HepG2 (cell line): ENCODE results near the gene RGSL1. TPM values are rescaled to one million over a fixed set of nuclear protein-coding genes. Genes with fewer than 3 reads are reported as not detected.

ENCODE experiments used
- ATAC-seq: fragments of 200-7000 bp; cut with Tn5 transposase; 3 replicates; pipeline ENCODE4 v1.9.1; 2020; ENCODE audit warnings: mild to moderate bottlenecking, moderate library complexity
- BruUV-seq: library from RNA; stranded (reverse); fragments of 400-500 nt; replicated peaks from 2 replicates; lab custom pipeline; 2021; lab: Mats Ljungman, UMichigan
- CTCF ChIA-PET: fragments of 300-600 bp; formaldehyde crosslinking; extraction: SDS; loops from one replicate; lab custom pipeline; 2021; ENCODE audit warnings: low total read pairs, inconsistent platforms, low intra/inter-chr PET ratio; lab: Yijun Ruan, JAX
- POLR2A ChIA-PET: fragments of 350-600 bp; sonication (Branson Sonifier 250); formaldehyde crosslinking; loops from one replicate; lab custom pipeline; 2020; ENCODE audit warnings: antibody characterized with exemption, inconsistent platforms; lab: Yijun Ruan, JAX
- DNase-seq: peaks from one replicate; pipeline ENCODE4 v3.0.0-alpha.2; 2015; ENCODE audit warnings: low spot score
- FAIRE-seq: peaks from 3 replicates; lab custom pipeline; 2011; peaks lifted over from hg19 to GRCh38; lab: Jason Lieb, UNC
- H2AFZ ChIP-seq: one replicate; pipeline ENCODE4 v1.6.1; 2011; ENCODE audit warnings: low read length, inconsistent platforms
- H3K27ac ChIP-seq: fragments of 300-600 bp; 3 replicates; pipeline ENCODE4 v1.8.0; 2011; ENCODE audit warnings: mixed run types, mild to moderate bottlenecking, mixed read lengths, low read length, inconsistent platforms; ENCODE audit not compliant: insufficient read depth; ENCODE audit errors: extremely low read length
- H3K27me3 ChIP-seq, 2 experiments: fragments of 200-600 bp in 1 of 2; 2 replicates in 1 of 2; 3 replicates in 1 of 2; pipeline versions ENCODE4 v1.6.0 to v1.8.0; 2011; ENCODE audit warnings: low read length in 2 of 2, mild to moderate bottlenecking in 2 of 2, moderate library complexity in 2 of 2, inconsistent platforms in 1 of 2; ENCODE audit not compliant: insufficient read depth in 2 of 2, control insufficient read depth in 1 of 2
- H3K36me3 ChIP-seq, 2 experiments: fragments of 200-600 bp in 1 of 2; replicated peaks in 1 of 2; 2 replicates in 1 of 2; 3 replicates in 1 of 2; pipeline versions ENCODE4 v1.5.1 to v1.8.0; 2011; ENCODE audit warnings: low read length in 2 of 2, inconsistent platforms in 1 of 2; ENCODE audit not compliant: insufficient read depth in 2 of 2, control insufficient read depth in 1 of 2
- H3K4me1 ChIP-seq: 2 replicates; pipeline ENCODE4 v1.5.1; 2012; ENCODE audit warnings: low read length, inconsistent platforms; ENCODE audit not compliant: insufficient read depth
- H3K4me2 ChIP-seq: 2 replicates; pipeline ENCODE4 v1.6.0; 2011; ENCODE audit warnings: low read depth, low read length, inconsistent platforms
- H3K4me3 ChIP-seq, 3 experiments: fragments of 200-600 bp in 1 of 3; sonication (generic), shearing (Covaris generic) in 1 of 3; replicated peaks in 1 of 3; 2 replicates each; pipeline ENCODE4 v1.5.1; 2011 to 2016; ENCODE audit warnings: low read length in 3 of 3, inconsistent platforms in 2 of 3, low read depth in 2 of 3, mild to moderate bottlenecking in 2 of 3, control low read depth in 1 of 3, mixed read lengths in 1 of 3; ENCODE audit not compliant: insufficient read depth in 1 of 3
- H3K79me2 ChIP-seq: one replicate; pipeline ENCODE4 v1.6.1; 2011; ENCODE audit warnings: low read length, inconsistent platforms; ENCODE audit not compliant: insufficient read depth
- H3K9ac ChIP-seq: 2 replicates; pipeline ENCODE4 v1.6.0; 2011; ENCODE audit warnings: mild to moderate bottlenecking, low read depth, low read length, inconsistent platforms; ENCODE audit not compliant: insufficient read depth
- H3K9me3 ChIP-seq: 2 replicates; pipeline ENCODE4 v1.5.1; 2012; ENCODE audit warnings: mild to moderate bottlenecking, low read length
- H4K20me1 ChIP-seq: 2 replicates; pipeline ENCODE4 v1.6.0; 2011; ENCODE audit warnings: inconsistent platforms, mild to moderate bottlenecking, low read length, moderate library complexity; ENCODE audit not compliant: insufficient read depth
- BCLAF1 ChIP-seq: fragments of 450-650 bp; IDR thresholded peaks from 2 replicates; pipeline ENCODE4 v1.6.1; 2017; ENCODE audit warnings: mild to moderate bottlenecking
- MNT ChIP-seq: fragments of 450-650 bp; IDR thresholded peaks from 2 replicates; pipeline ENCODE4 v1.6.1; 2016
- TBP ChIP-seq: sonication (generic); formaldehyde crosslinking; IDR thresholded peaks from 2 replicates; pipeline ENCODE4 v1.5.0; 2020; ENCODE audit warnings: missing genetic modification reagents
- THAP7 ChIP-seq: sonication (generic); formaldehyde crosslinking; IDR thresholded peaks from 2 replicates; pipeline ENCODE4 v1.8.1; 2023; ENCODE audit warnings: mild to moderate bottlenecking, missing genetic modification reagents
- UBTF ChIP-seq: sonication (generic); formaldehyde crosslinking; IDR thresholded peaks from 2 replicates; pipeline ENCODE4 v1.4.0; 2020; ENCODE audit warnings: mild to moderate bottlenecking, missing genetic modification reagents
- ZBTB7B ChIP-seq: sonication (generic); formaldehyde crosslinking; IDR thresholded peaks from 2 replicates; pipeline ENCODE4 v1.4.0; 2020; ENCODE audit warnings: missing genetic modification reagents
- ZFP37 ChIP-seq: sonication (generic); formaldehyde crosslinking; IDR thresholded peaks from 2 replicates; pipeline ENCODE4 v1.4.0; 2020; ENCODE audit warnings: missing genetic modification reagents, borderline replicate concordance
- ZNF280B ChIP-seq: sonication (generic); formaldehyde crosslinking; IDR thresholded peaks from 2 replicates; pipeline ENCODE4 v1.5.0; 2020; ENCODE audit warnings: missing genetic modification reagents, mild to moderate bottlenecking, borderline replicate concordance
- ZNF3 ChIP-seq: IDR thresholded peaks from 2 replicates; pipeline ENCODE4 v1.7.0; 2017; ENCODE audit warnings: inconsistent platforms
- ZNF30 ChIP-seq: sonication (generic); formaldehyde crosslinking; IDR thresholded peaks from 2 replicates; pipeline ENCODE4 v1.5.0; 2020; ENCODE audit warnings: mild to moderate bottlenecking, missing genetic modification reagents
- WGBS: methylation state at CpG from one replicate; pipeline ENCODE4 v1.1.6; 2017; ENCODE audit warnings: low lambda C conversion rate; 5-methylcytosine and 5-hydroxymethylcytosine counted together
- in situ Hi-C: cut with HindIII; loops from 2 replicates; pipeline ENCODE4 v1.10.0; 2017; ENCODE audit warnings: low pct_unique_long_range_greater_than_20kb; ENCODE audit not compliant: extremely low pct_ligation_motif_present
- intact Hi-C: fragments of 100-400 bp; cut with micrococcal nuclease; formaldehyde crosslinking; loops from one replicate; pipeline ENCODE4 v1.10.0; 2022; ENCODE audit not compliant: unreplicated experiment
- polyA plus RNA-seq, 8 experiments: library from polyadenylated mRNA; depleted of rRNA in 3 of 8; stranded (reverse) in 7 of 8; unstranded in 1 of 8; fragments of >200 nt; fragmentation: Illumina TruSeq in 4 of 8; extraction: Trizol in 4 of 8; gene quantifications; 2 replicates each; pipeline versions ENCODE4 v1.2.1 to v1.2.3, GENCODE V29; 2011 to 2016; ENCODE audit warnings: low read depth in 4 of 8, missing spikeins in 1 of 8, mixed read lengths in 1 of 8; ENCODE audit not compliant: insufficient read depth in 1 of 8
- total RNA-seq, 5 experiments: library from RNA; depleted of rRNA; stranded (reverse); fragments of >200 nt; fragmentation: Illumina TruSeq; extraction: Trizol; gene quantifications; 2 replicates each; pipeline ENCODE4 v1.2.3, GENCODE V29; 2016; ENCODE audit warnings: low read depth in 1 of 5

RGSL1 gene
- total and polyA plus RNA-seq, 2 of the 13 experiments (the other 11 are each of a cell fraction or from before 2014, with no cell fraction given): not detected

GRCh38 chr1:182580736-182581135, 130.8 kb downstream of the RGSL1 start:
- Histone ChIP-seq H3K4me2 (no peak overlapping the region), H3K27ac (no peak overlapping the region), H3K79me2 (no peaks in the 10 kb centered on the region), H4K20me1 (no peaks in the 10 kb centered on the region), H3K27me3 (no peaks in the 10 kb centered on the region; a peak in 1 of 5 replicates), H3K9me3 (no peaks in the 10 kb centered on the region), H3K9ac (no peak overlapping the region), H3K4me1 (peaks cover 3% of the 10 kb centered on the region), H2AFZ (no peak overlapping the region), H3K36me3 (no peaks in the 10 kb centered on the region), H3K4me3 (no peak overlapping the region)
- ChIA-PET POLR2A (no interaction called here), CTCF (no interaction called here)
- ATAC-seq (no peak), FAIRE-seq (no peak), DNase-seq (no peak)
- TF ChIP-seq MNT: no peak
- TF ChIP-seq ZBTB7B (CRISPR knock-in tag): no peak
- no peak for TF ChIP-seq ZNF280B (CRISPR knock-in tag)
- no peak for TF ChIP-seq UBTF (CRISPR knock-in tag)
- no peak for TF ChIP-seq THAP7 (CRISPR knock-in tag)
- TF ChIP-seq TBP (CRISPR knock-in tag): no peak
- no peak for TF ChIP-seq BCLAF1
- TF ChIP-seq ZNF30 (CRISPR knock-in tag): no peak
- TF ChIP-seq ZFP37 (CRISPR knock-in tag): no peak
- no peak for TF ChIP-seq ZNF3
- WGBS: 19% methylated on average over 2 of the region's 2 CpGs
- intact Hi-C loops (no loop called here), in situ Hi-C loops (no loop called here)
- BruUV-seq: no TSS peak
